GM12892 (cell line): ENCODE results near the gene CBX4.

Experiments used
- DNase-seq: peaks from one replicate; pipeline ENCODE4 v3.0.0; 2011; ENCODE audit not compliant: insufficient read length
- FAIRE-seq: peaks from 2 replicates; lab custom pipeline; 2011; peaks lifted over from hg19 to GRCh38; lab: Jason Lieb, UNC
- POLR2A ChIP-seq: IDR thresholded peaks from 2 replicates; pipeline ENCODE4 v1.6.1; 2011; ENCODE audit warnings: low read depth, low read length, control low read depth
- POLR2AphosphoS5 ChIP-seq: IDR thresholded peaks from 2 replicates; pipeline ENCODE4 v1.6.1; 2011; ENCODE audit warnings: low read depth, low read length, control low read depth
- TAF1 ChIP-seq: IDR thresholded peaks from 2 replicates; pipeline ENCODE4 v1.6.1; 2011; ENCODE audit warnings: low read depth, mild to moderate bottlenecking, control low read depth, low read length, borderline replicate concordance

The CBX4 gene

GRCh38 chr17:79870540-79870939 lies 31.3 kb upstream of the CBX4 start:
- FAIRE-seq (no peak), DNase-seq (no peak)
- no peak for TF ChIP-seq POLR2AphosphoS5
- TF ChIP-seq POLR2A: no peak
- TF ChIP-seq TAF1: no peak

- DNase-seq: no peak
- TF ChIP-seq POLR2A (no peak), TAF1 (no peak), POLR2AphosphoS5 (no peak)
- no peak for FAIRE-seq
Observed at GRCh38 chr17:79866791-79867518, 27.7 kb upstream of the CBX4 start.

GRCh38 chr17:79865351-79866210 lies 26.3 kb upstream of the CBX4 start:
- TF ChIP-seq POLR2AphosphoS5: no peak
- no peak for TF ChIP-seq TAF1
- no peak for TF ChIP-seq POLR2A
- FAIRE-seq: no peak

GRCh38 chr17:79864617-79865250 lies 25.5 kb upstream of the CBX4 start:
- no peak for DNase-seq
- TF ChIP-seq POLR2A (no peak), TAF1 (no peak), POLR2AphosphoS5 (no peak)
- peak; percentile 14 for FAIRE-seq

More at GRCh38 chr17:79865351-79866210, 26.3 kb upstream of the CBX4 start:
- DNase-seq: no peak

GRCh38 chr17:79864147-79864546 lies 24.9 kb upstream of the CBX4 start:
- no peak for TF ChIP-seq POLR2A
- TF ChIP-seq POLR2AphosphoS5: no peak
- no peak for TF ChIP-seq TAF1

GRCh38 chr17:79862771-79863440 lies 23.7 kb upstream of the CBX4 start:
- no peak for FAIRE-seq
- TF ChIP-seq POLR2A (no peak), POLR2AphosphoS5 (no peak), TAF1 (no peak)
- DNase-seq: no peak

More at GRCh38 chr17:79864147-79864546, 24.9 kb upstream of the CBX4 start:
- DNase-seq (no peak), FAIRE-seq (no peak)

GRCh38 chr17:79862238-79862637 lies 23.0 kb upstream of the CBX4 start:
- TF ChIP-seq POLR2AphosphoS5 (no peak), POLR2A (no peak)
- FAIRE-seq: no peak
- no peak for DNase-seq

- TF ChIP-seq POLR2A (no peak), TAF1 (no peak)
- DNase-seq (no peak), FAIRE-seq (no peak)
Observed at GRCh38 chr17:79861413-79862216, 22.4 kb upstream of the CBX4 start.

GRCh38 chr17:79859676-79860615 lies 20.7 kb upstream of the CBX4 start:
- DNase-seq: no peak
- TF ChIP-seq TAF1 (no peak), POLR2AphosphoS5 (no peak), POLR2A (no peak)
- FAIRE-seq: no peak

- FAIRE-seq (no peak), DNase-seq (no peak)
- TF ChIP-seq TAF1 (no peak), POLR2A (no peak), POLR2AphosphoS5 (no peak)
Observed at GRCh38 chr17:79857095-79857494, 17.9 kb upstream of the CBX4 start.
